HepG2 (cell line): ENCODE measurements around the gene MINDY1. TPM values are rescaled to one million over a fixed set of nuclear protein-coding genes. Genes with fewer than 3 reads are reported as not detected.
A peak's percentile ranks its signal among the peaks of the same experiment; 100 is the strongest.

Experiments used
- ARNT ChIP-seq: fragments of 450-650 bp; IDR thresholded peaks from 2 replicates; pipeline ENCODE4 v1.6.1; 2017
- DDIT3 ChIP-seq: sonication (generic); formaldehyde crosslinking; IDR thresholded peaks from 2 replicates; pipeline ENCODE4 v1.4.0; 2020; ENCODE audit warnings: mild to moderate bottlenecking, missing genetic modification reagents
- HINFP ChIP-seq: sonication (generic); formaldehyde crosslinking; IDR thresholded peaks from 2 replicates; pipeline ENCODE4 v1.4.0; 2020; ENCODE audit warnings: low read depth, mild to moderate bottlenecking, missing genetic modification reagents
- MAZ ChIP-seq, 2 experiments: sonication (generic) in 1 of 2; formaldehyde crosslinking in 1 of 2; IDR thresholded peaks; 2 replicates each; pipeline versions ENCODE4 v1.5.0 to v1.6.1; 2012 to 2020; ENCODE audit warnings: low read depth in 2 of 2, mild to moderate bottlenecking in 2 of 2, borderline replicate concordance in 1 of 2, improper control_type of control experiment in 1 of 2, low read length in 1 of 2, missing genetic modification reagents in 1 of 2, moderate library complexity in 1 of 2
- MTA3 ChIP-seq: sonication (generic); formaldehyde crosslinking; IDR thresholded peaks from 2 replicates; pipeline ENCODE4 v1.4.0; 2020; ENCODE audit warnings: missing genetic modification reagents
- PLRG1 ChIP-seq: fragments of 450-650 bp; conservative IDR thresholded peaks from 2 replicates; pipeline ENCODE4 v1.6.1; 2016
- SOX13 ChIP-seq, 3 experiments: fragments of 450-650 bp in 1 of 3; sonication (generic) in 1 of 3; formaldehyde crosslinking in 1 of 3; IDR thresholded peaks in 2 of 3; conservative IDR thresholded peaks in 1 of 3; 2 replicates each; pipeline versions ENCODE4 v1.5.0 to v1.6.1; 2016 to 2020; ENCODE audit warnings: antibody characterized with exemption in 1 of 3, mild to moderate bottlenecking in 1 of 3, missing compliant biosample characterization in 1 of 3, missing genetic modification reagents in 1 of 3, moderate library complexity in 1 of 3
- TBL1XR1 ChIP-seq: fragments of 150-350 bp; IDR thresholded peaks from 2 replicates; pipeline ENCODE4 v1.6.1; 2014; ENCODE audit warnings: borderline replicate concordance, low read length; ENCODE audit not compliant: partially characterized antibody
- TEAD3 ChIP-seq: optimal IDR thresholded peaks from 2 replicates; pipeline ENCODE3; 2016; ENCODE audit warnings: borderline replicate concordance
- ZNF264 ChIP-seq: sonication (generic); formaldehyde crosslinking; IDR thresholded peaks from 2 replicates; pipeline ENCODE4 v1.4.0; 2020; ENCODE audit warnings: missing genetic modification reagents
- ZNF331 ChIP-seq: sonication (generic); formaldehyde crosslinking; IDR thresholded peaks from 2 replicates; pipeline ENCODE4 v1.4.0; 2020; ENCODE audit warnings: missing genetic modification reagents
- ZNF337 ChIP-seq: sonication (generic); formaldehyde crosslinking; IDR thresholded peaks from 2 replicates; pipeline ENCODE4 v1.5.1; 2020; ENCODE audit warnings: missing genetic modification reagents, low read depth, mild to moderate bottlenecking, borderline replicate concordance
- ZNF549 ChIP-seq: sonication (generic); formaldehyde crosslinking; IDR thresholded peaks from 2 replicates; pipeline ENCODE4 v1.5.0; 2020; ENCODE audit warnings: missing genetic modification reagents
- ZNF589 ChIP-seq: sonication (generic); formaldehyde crosslinking; conservative IDR thresholded peaks from 2 replicates; pipeline ENCODE4 v1.8.0; 2022; ENCODE audit warnings: mild to moderate bottlenecking, moderate library complexity, missing genetic modification reagents
- ZNF639 ChIP-seq: conservative IDR thresholded peaks from 2 replicates; pipeline ENCODE4 v1.6.1; 2018; ENCODE audit warnings: missing genetic modification reagents
- ZNF709 ChIP-seq: sonication (generic); formaldehyde crosslinking; IDR thresholded peaks from 2 replicates; pipeline ENCODE4 v1.5.0; 2020; ENCODE audit warnings: mild to moderate bottlenecking, missing genetic modification reagents
- ZNF800 ChIP-seq: sonication (generic); formaldehyde crosslinking; IDR thresholded peaks from 2 replicates; pipeline ENCODE4 v1.4.0; 2020; ENCODE audit warnings: missing genetic modification reagents
- polyA plus RNA-seq, 8 experiments: library from polyadenylated mRNA; depleted of rRNA in 3 of 8; stranded (reverse) in 7 of 8; unstranded in 1 of 8; fragments of >200 nt; fragmentation: Illumina TruSeq in 4 of 8; extraction: Trizol in 4 of 8; gene quantifications; 2 replicates each; pipeline versions ENCODE4 v1.2.1 to v1.2.3, GENCODE V29; 2011 to 2016; ENCODE audit warnings: low read depth in 4 of 8, missing spikeins in 1 of 8, mixed read lengths in 1 of 8; ENCODE audit not compliant: insufficient read depth in 1 of 8
- total RNA-seq, 5 experiments: library from RNA; depleted of rRNA; stranded (reverse); fragments of >200 nt; fragmentation: Illumina TruSeq; extraction: Trizol; gene quantifications; 2 replicates each; pipeline ENCODE4 v1.2.3, GENCODE V29; 2016; ENCODE audit warnings: low read depth in 1 of 5
- TF ChIP-seq, protein P1 (sequence below): IDR thresholded peaks from 2 replicates; pipeline ENCODE4 v1.6.1; 2018; ENCODE audit warnings: missing genetic modification reagents, mild to moderate bottlenecking, missing compliant biosample characterization
- TF ChIP-seq, protein P2 (sequence below): sonication (generic); IDR thresholded peaks from 2 replicates; pipeline ENCODE4 v1.6.1; 2016; ENCODE audit warnings: low read depth, borderline replicate concordance

MINDY1 gene
- total and polyA plus RNA-seq, 2 of the 13 experiments (the other 11 are each of a cell fraction or from before 2014, with no cell fraction given), result 11.1 to 15.0 TPM

- TF ChIP-seq MAZ (IDR thresholded peaks at IDR 0.05; ENCODE audit: borderline replicate concordance, low read depth, low read length), result no peak
- peak; percentile 3; the same call in 1 of the 2 replicates for TF ChIP-seq MAZ (CRISPR knock-in tag; IDR thresholded peaks at IDR 0.05; ENCODE audit: low read depth)
- TF ChIP-seq, protein P1, sequence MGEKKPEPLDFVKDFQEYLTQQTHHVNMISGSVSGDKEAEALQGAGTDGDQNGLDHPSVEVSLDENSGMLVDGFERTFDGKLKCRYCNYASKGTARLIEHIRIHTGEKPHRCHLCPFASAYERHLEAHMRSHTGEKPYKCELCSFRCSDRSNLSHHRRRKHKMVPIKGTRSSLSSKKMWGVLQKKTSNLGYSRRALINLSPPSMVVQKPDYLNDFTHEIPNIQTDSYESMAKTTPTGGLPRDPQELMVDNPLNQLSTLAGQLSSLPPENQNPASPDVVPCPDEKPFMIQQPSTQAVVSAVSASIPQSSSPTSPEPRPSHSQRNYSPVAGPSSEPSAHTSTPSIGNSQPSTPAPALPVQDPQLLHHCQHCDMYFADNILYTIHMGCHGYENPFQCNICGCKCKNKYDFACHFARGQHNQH (CRISPR knock-in tag), result peak; percentile 42
- no peak for TF ChIP-seq ZNF337 (CRISPR knock-in tag)
- TF ChIP-seq TBL1XR1, result peak; percentile 31
- no peak for TF ChIP-seq MTA3
- no peak for TF ChIP-seq ARNT
- no peak for TF ChIP-seq PLRG1
- no peak for TF ChIP-seq ZNF800 (CRISPR knock-in tag)
- TF ChIP-seq DDIT3 (CRISPR knock-in tag), result no peak
- TF ChIP-seq HINFP, result no peak
- 0 out of 2 replicates have a peak, but pooled peaks have one; percentile 46 for TF ChIP-seq ZNF264 (CRISPR knock-in tag)
- TF ChIP-seq TEAD3, result peak; percentile 15
- TF ChIP-seq ZNF589 (CRISPR knock-in tag), result no peak
- TF ChIP-seq ZNF549 (CRISPR knock-in tag), result no peak
- no peak; the same call in 1 of the 2 replicates for TF ChIP-seq ZNF709 (CRISPR knock-in tag)
- TF ChIP-seq SOX13 (IDR thresholded peaks at IDR 0.05), result no peak
- peak in 1 of 2 experiments; percentile 64; a peak in 2 of 4 replicates for TF ChIP-seq SOX13 (CRISPR knock-in tag; conservative IDR thresholded peaks at IDR 0.05 in 1 of 2, IDR thresholded peaks at IDR 0.05 in 1 of 2)
- TF ChIP-seq, protein P2, sequence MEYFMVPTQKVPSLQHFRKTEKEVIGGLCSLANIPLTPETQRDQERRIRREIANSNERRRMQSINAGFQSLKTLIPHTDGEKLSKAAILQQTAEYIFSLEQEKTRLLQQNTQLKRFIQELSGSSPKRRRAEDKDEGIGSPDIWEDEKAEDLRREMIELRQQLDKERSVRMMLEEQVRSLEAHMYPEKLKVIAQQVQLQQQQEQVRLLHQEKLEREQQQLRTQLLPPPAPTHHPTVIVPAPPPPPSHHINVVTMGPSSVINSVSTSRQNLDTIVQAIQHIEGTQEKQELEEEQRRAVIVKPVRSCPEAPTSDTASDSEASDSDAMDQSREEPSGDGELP, result peak; percentile 54; the same call in 1 of the 2 replicates
- no peak for TF ChIP-seq ZNF639
- TF ChIP-seq ZNF331, result peak; percentile 57; the same call in 1 of the 2 replicates
Observed at GRCh38 chr1:151006327-151007052, at the start of gene MINDY1 (continued).
